GM12891 (cell line): Measurements from ENCODE around the gene STEAP3.

Source experiments
- DNase-seq: peaks from one replicate; pipeline ENCODE4 v3.0.0; 2011; ENCODE audit warnings: low spot score; ENCODE audit not compliant: insufficient read length
- FAIRE-seq: peaks from 2 replicates; lab custom pipeline; 2011; peaks lifted over from hg19 to GRCh38; lab: Jason Lieb, UNC
- PAX5 ChIP-seq: IDR thresholded peaks from 2 replicates; pipeline ENCODE4 v1.6.1; 2011; ENCODE audit warnings: low read length, moderate library complexity, mild to moderate bottlenecking; ENCODE audit not compliant: insufficient read depth, severe bottlenecking
- POLR2A ChIP-seq: IDR thresholded peaks from 2 replicates; pipeline ENCODE4 v1.6.1; 2011; ENCODE audit warnings: low read depth, low read length, control low read depth
- POLR2AphosphoS5 ChIP-seq: IDR thresholded peaks from 2 replicates; pipeline ENCODE4 v1.6.1; 2011; ENCODE audit warnings: low read depth, low read length, control low read depth
- POU2F2 ChIP-seq: IDR thresholded peaks from 2 replicates; pipeline ENCODE4 v1.6.1; 2011; ENCODE audit warnings: low read depth, mild to moderate bottlenecking, control low read depth, low read length, moderate library complexity
- SPI1 ChIP-seq: IDR thresholded peaks from 2 replicates; pipeline ENCODE4 v1.6.1; 2011; ENCODE audit warnings: low read depth, low read length, control low read depth
- TAF1 ChIP-seq: IDR thresholded peaks from 2 replicates; pipeline ENCODE4 v1.6.1; 2011; ENCODE audit warnings: low read depth, low read length, control low read depth

Gene STEAP3

DNA sequence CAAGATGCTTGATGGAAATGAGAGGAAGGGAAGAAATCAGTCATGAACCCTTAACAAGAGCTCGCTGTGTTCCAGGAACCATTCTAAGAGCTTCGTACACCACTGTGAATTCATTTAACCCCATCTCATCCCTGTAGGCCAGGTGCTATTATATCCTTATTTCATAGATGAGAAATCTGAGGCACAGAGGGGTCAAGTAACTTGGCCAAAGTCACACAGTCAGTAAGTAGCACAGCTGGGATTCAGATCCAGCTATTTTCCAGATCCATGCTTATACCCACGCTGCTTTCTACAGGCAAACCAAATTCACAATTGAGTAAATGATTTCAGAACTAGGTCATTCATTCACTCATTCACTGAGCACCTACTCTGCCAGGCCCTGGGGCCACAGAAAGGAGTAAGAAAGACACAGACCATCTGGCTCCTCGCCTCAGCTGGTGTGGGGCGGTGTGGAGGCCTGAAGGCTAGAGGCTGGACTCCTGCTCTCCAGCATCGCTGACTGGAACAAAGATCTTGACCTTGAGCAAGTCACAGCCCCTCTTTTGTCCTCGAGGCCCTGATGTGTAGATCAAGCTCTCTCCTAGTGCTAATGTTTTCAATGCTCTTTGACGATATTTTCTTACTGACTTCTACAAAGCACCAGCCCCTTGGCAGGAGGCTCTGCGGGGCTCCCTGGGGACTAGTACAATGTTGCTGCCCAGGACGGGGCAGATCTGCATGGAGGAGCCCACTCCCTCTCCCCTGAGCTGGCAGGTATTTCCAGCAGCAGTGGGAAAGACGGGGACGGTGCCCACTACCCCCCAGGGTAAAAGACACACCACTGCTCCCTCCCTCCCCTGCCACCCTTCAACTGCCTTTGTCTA is 26.5 kb downstream of the STEAP3 start:
- no peak for FAIRE-seq

GRCh38 chr2:119250718-119251290 is 27.2 kb downstream of the STEAP3 start:
- no peak for DNase-seq
- TF ChIP-seq PAX5: no peak
- TF ChIP-seq POLR2AphosphoS5: no peak
- FAIRE-seq: no peak

More for the DNA sequence above, 26.5 kb downstream of the STEAP3 start:
- TF ChIP-seq PAX5: no peak
- no peak for TF ChIP-seq TAF1
- no peak for TF ChIP-seq POLR2A
- no peak for TF ChIP-seq POLR2AphosphoS5
- TF ChIP-seq POU2F2: no peak
- no peak for TF ChIP-seq SPI1
- DNase-seq: no peak

GRCh38 chr2:119251652-119252051 is 28.0 kb downstream of the STEAP3 start:
- FAIRE-seq (no peak), DNase-seq (no peak)
- TF ChIP-seq POLR2A: no peak
- no peak for TF ChIP-seq POU2F2
- TF ChIP-seq POLR2AphosphoS5: no peak
- no peak for TF ChIP-seq TAF1
- TF ChIP-seq PAX5: no peak
- TF ChIP-seq SPI1: no peak

GRCh38 chr2:119252186-119253113 is 28.8 kb downstream of the STEAP3 start:
- no peak for DNase-seq
- peak; percentile 26 for FAIRE-seq
- no peak for TF ChIP-seq POLR2AphosphoS5
- no peak for TF ChIP-seq POLR2A
- TF ChIP-seq POU2F2: no peak
- TF ChIP-seq SPI1: no peak

DNA sequence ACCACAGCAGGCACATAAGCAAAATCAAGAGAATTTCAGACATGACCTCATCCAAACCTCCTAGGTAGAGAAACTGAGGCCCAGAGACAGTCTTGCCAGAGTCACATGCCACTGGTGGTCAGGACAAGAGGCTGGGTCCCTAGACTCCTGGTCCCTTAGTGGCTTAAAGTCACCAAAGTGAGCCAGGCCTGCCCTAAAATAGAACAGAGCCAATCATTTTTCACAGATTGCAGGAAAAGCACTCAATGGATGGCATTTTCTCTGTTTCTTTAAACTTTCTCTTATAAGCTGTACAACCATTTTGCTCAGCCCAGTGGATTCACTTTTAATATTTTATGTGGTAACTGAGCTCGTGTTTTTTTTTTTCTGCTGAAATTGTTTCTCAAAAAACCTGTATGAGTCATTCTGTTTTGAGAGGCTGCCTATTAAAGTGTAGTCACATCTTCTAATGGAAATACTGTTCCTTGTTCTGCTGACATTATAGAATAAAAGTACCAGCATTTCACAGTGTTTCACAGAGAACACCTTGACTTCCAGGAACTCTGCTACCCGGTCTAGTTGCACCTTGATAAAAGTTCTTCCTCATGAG is 29.6 kb downstream of the STEAP3 start:
- no peak for TF ChIP-seq POLR2A
- no peak for TF ChIP-seq POLR2AphosphoS5
- TF ChIP-seq SPI1: no peak
- TF ChIP-seq PAX5: no peak
- TF ChIP-seq TAF1: no peak
- TF ChIP-seq POU2F2: no peak
- DNase-seq: no peak
- no peak for FAIRE-seq

DNA sequence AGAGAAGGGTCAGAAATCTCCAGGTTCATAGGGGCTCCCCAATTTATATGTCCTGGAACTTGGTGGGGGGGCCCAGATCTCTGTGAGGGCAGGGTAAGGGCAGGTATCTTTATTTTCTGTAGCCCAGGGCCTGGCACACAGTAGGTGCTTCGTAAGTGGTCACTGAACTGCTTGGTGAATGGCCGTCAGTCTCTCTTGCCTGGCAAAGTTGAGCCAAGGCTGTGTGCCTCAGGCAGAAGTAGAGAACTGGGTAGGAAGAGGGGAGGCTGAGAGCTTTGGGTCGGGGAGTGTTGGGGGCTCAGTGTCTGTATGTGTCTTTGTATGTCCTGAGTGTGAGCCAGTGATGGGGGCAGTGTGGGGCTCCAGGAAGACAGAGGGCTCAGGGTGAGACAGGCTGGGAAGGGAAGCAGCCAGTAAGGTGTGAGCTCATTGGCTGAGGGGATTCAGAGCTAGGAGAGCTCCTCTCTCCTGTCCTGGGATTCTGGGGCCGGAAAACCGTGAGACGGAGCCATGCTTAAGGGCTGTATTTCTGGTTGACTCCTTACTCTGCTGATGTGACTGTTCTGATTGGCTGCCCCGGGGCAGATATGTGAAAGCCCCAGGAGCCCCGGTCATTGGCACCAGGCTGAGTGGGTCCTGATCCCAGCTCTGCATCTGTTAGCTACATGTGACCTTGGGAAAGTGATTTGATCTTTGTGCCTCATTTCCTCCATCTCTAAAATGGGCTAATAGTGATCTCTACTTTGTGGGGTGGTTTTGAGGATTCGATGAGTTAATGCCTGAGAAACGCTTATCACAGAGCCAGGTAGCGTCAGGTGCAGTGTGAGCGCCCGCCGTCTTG is 30.3 kb downstream of the STEAP3 start:
- TF ChIP-seq SPI1 (no peak), PAX5 (no peak), TAF1 (no peak), POLR2A (no peak), POU2F2 (no peak), POLR2AphosphoS5 (no peak)
- FAIRE-seq: no peak
- no peak for DNase-seq

DNA sequence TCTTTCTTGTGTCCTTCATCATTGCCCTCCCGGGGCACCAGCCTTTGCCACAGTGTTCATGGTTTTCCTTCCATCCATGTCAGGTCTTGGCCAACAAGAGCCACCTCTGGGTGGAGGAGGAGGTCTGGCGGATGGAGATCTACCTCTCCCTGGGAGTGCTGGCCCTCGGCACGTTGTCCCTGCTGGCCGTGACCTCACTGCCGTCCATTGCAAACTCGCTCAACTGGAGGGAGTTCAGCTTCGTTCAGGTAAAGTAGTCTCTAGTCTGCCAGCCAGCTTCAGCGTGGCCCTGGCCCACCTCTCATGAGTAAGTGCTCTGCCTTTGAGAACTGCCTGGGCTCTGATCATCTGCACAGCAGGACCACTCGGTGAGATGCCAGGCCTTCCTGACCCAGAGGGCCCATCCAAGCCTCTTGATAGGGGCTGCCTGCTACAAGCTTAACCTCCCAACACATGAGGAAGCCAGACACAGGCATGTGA is 31.0 kb downstream of the STEAP3 start:
- no peak for FAIRE-seq
- TF ChIP-seq TAF1: no peak
- no peak for TF ChIP-seq POLR2AphosphoS5
- no peak for TF ChIP-seq POLR2A
- TF ChIP-seq PAX5: no peak
- DNase-seq: no peak

DNA sequence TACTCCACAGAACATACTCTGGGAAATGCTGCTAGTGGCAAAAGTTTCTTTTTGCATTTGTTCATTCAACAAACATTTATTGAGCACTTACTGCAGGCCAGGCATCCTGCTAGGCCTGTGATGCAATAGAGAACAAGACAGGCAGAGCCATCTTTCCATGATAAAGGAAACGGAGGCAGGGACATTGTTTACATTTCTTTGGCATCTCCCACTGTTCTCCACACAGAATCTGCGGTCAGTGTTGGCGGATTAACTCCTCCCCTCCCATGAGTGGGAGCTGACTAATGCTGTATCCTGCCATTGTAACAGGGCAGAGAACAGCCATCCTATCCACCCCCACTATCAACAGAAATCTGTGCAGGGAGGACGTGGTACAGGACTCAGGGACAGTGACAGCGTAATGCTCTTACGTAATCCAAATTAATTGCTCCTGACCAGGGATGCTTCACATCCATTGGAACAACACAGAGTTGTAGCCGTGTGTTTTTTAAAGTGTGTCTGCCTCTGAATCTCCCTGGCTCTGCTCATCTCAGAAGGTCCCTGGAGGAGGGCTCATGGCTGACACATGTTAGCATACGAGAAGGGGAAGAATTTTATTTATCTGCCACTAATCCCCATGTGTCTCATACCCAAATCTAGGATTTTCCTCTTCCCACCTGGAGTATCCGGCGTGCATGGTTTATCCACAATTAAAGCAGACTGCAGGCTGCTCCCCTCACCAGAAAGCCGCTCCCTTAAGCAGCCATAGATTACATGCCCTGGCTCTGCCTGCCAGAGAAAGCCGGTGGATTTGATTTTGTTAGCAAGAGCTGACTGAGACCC is 32.3 kb downstream of the STEAP3 start:
- FAIRE-seq (no peak), DNase-seq (no peak)
- TF ChIP-seq POLR2A (no peak), PAX5 (no peak), SPI1 (no peak), TAF1 (no peak)
